Left ventricle myocardium superior (tissue), 1 donor: ENCODE data around the gene ANKS1A. TPM values are rescaled to one million over a fixed set of nuclear protein-coding genes. Genes with fewer than 3 reads are reported as not detected.

Experiments
- total RNA-seq: library from RNA; stranded (reverse); fragmentation: NEBNext Ultra II Directional; extraction: Animal tissue kit (Norgen Biotek cat#: 25700); gene quantifications from one replicate; pipeline ENCODE4 v1.2.1, GENCODE V29; 2021
- donor health status: DM: no; HTN: yes; CAD: no; lungs with severe emphysema.

Gene ANKS1A
- total RNA-seq, 1 donor from 2014 or later = 29.1 TPM

Other genes starting within 250 kb of the ANKS1A start
- gene ILRUN, start 192.5 kb upstream of the ANKS1A start, total RNA-seq = 148 TPM
- 173 TPM for gene SNRPC, start 131.8 kb upstream of the ANKS1A start, total RNA-seq
- 19.6 TPM for gene BLTP3A, start 97.2 kb upstream of the ANKS1A start, total RNA-seq
- 18.9 TPM for gene TAF11, start 1.2 kb upstream of the ANKS1A start, total RNA-seq